ENCODE measurements around the gene AQP12A. TPM values are rescaled to one million over a fixed set of nuclear protein-coding genes. Genes with fewer than 3 reads are reported as not detected.
"Not testable (repeated sequence)": the region's sequence is repeated elsewhere in the genome, so short reads cannot be mapped to it uniquely, and the experiment has no call there.

AQP12A gene
- total and polyA plus RNA-seq, 8 donors = not detected

GRCh38 chr2:240683329-240683979, 8.2 kb upstream of the AQP12A start:
- 69 to 76% (median 74%) methylated on average over 2 to 3 of the region's 15 CpGs; no CpG with 5 or more reads in 2 of the 5 donors for WGBS, 5 donors
- intact Hi-C loops (cut with DNase I; ENCODE audit: low total_unique reads); H3K36me3 ChIP-seq; H3K27ac ChIP-seq; DNase-seq; H3K27me3 ChIP-seq; H3K4me3 ChIP-seq; H3K9me3 ChIP-seq; H3K4me1 ChIP-seq: not testable (repeated sequence)

- intact Hi-C loops (cut with DNase I; ENCODE audit: low total_unique reads); H3K27me3 ChIP-seq; DNase-seq; H3K4me3 ChIP-seq; H3K4me1 ChIP-seq; H3K9me3 ChIP-seq; H3K27ac ChIP-seq; H3K36me3 ChIP-seq: not testable (repeated sequence)
- 69 to 82% (median 79%) methylated on average over 8 to 15 of the region's 15 CpGs for WGBS, 5 donors
Observed at GRCh38 chr2:240683980-240684728, 7.5 kb upstream of the AQP12A start.

GRCh38 chr2:240685771-240686371, 5.8 kb upstream of the AQP12A start:
- no peaks in the 10 kb centered on the region for H3K9me3 ChIP-seq
- 31 to 56% (median 36%) methylated on average over 9 to 10 of the region's 10 CpGs for WGBS, 5 donors
- H3K27ac ChIP-seq = no peak overlapping the region
- no peak for TF ChIP-seq POLR2A (IDR thresholded peaks at IDR 0.05)
- TF ChIP-seq CTCF (IDR thresholded peaks at IDR 0.05) = no peak
- TF ChIP-seq POLR2AphosphoS5 (IDR thresholded peaks at IDR 0.05) = no peak
- no peak for TF ChIP-seq EP300 (IDR thresholded peaks at IDR 0.05)
- no peak overlapping the region for H3K4me3 ChIP-seq
- peak in 1 of 2 donors; percentile 83 for DNase-seq
- no peaks in the 10 kb centered on the region for H3K36me3 ChIP-seq
- H3K27me3 ChIP-seq = peaks cover 0 to 5% (median 0%) of the 10 kb centered on the region in 3 donors
- intact Hi-C loops (cut with DNase I; ENCODE audit: low total_unique reads) = no loop called here
- peaks cover 0 to 8% (median 0%) of the 10 kb centered on the region in 4 donors for H3K4me1 ChIP-seq

GRCh38 chr2:240686460-240686859, 5.2 kb upstream of the AQP12A start:
- H3K27me3 ChIP-seq = peaks cover 0 to 5% (median 0%) of the 10 kb centered on the region in 3 donors
- H3K36me3 ChIP-seq = no peaks in the 10 kb centered on the region
- no peak for DNase-seq
- no peak overlapping the region for H3K27ac ChIP-seq
- peaks cover 0 to 8% (median 0%) of the 10 kb centered on the region in 4 donors for H3K4me1 ChIP-seq
- intact Hi-C loops (cut with DNase I; ENCODE audit: low total_unique reads) = no loop called here
- TF ChIP-seq POLR2AphosphoS5 (IDR thresholded peaks at IDR 0.05) = no peak
- H3K9me3 ChIP-seq = no peaks in the 10 kb centered on the region
- H3K4me3 ChIP-seq = no peak overlapping the region
- WGBS, 5 donors = 41 to 54% (median 52%) methylated on average over 6 of the region's 6 CpGs

- peak in 1 of 2 donors; percentile 10 for DNase-seq
- Histone ChIP-seq H3K4me1 (peaks cover 0 to 8% (median 0%) of the 10 kb centered on the region in 4 donors), H3K27ac (no peak overlapping the region), H3K9me3 (no peaks in the 10 kb centered on the region), H3K27me3 (peaks cover 0 to 5% (median 0%) of the 10 kb centered on the region in 3 donors), H3K36me3 (no peaks in the 10 kb centered on the region), H3K4me3 (no peak overlapping the region)
- TF ChIP-seq EP300 (IDR thresholded peaks at IDR 0.05) (no peak), CTCF (IDR thresholded peaks at IDR 0.05) (no peak), POLR2A (IDR thresholded peaks at IDR 0.05) (no peak), POLR2AphosphoS5 (IDR thresholded peaks at IDR 0.05) (no peak)
- intact Hi-C loops (cut with DNase I; ENCODE audit: low total_unique reads) = no loop called here
- 79 to 87% (median 86%) methylated on average over 15 to 20 of the region's 20 CpGs for WGBS, 5 donors
Observed at GRCh38 chr2:240687045-240687740, 4.5 kb upstream of the AQP12A start.

All from stomach (tissue), 9 donors.